Sciatic nerve (tissue), 2 donors: ENCODE data around the gene FAM114A1. TPM values are rescaled to one million over a fixed set of nuclear protein-coding genes. Genes with fewer than 3 reads are reported as not detected.
"Not testable (repeated sequence)": the region's sequence is repeated elsewhere in the genome, so short reads cannot be mapped to it uniquely, and the experiment has no call there.

Experiments
- ATAC-seq: fragments of 200-7000 bp; cut with Tn5 transposase; one replicate; pipeline ENCODE4 v1.9.1; 2020; ENCODE audit warnings: mild to moderate bottlenecking, moderate library complexity
- DNase-seq: peaks from one replicate; pipeline ENCODE4 v3.0.0-alpha.2; 2020; ENCODE audit warnings: low spot score
- intact Hi-C: fragments of 100-400 bp; cut with DNase I; formaldehyde crosslinking; loops from one replicate; pipeline ENCODE4 v1.14.2; 2022
- microRNA-seq: library from miRNA; unstranded; fragments of <30 nt; microRNA quantifications from one replicate; pipeline ENCODE4 v1.2.0, GENCODE V29; 2020
- total RNA-seq: library from RNA; stranded (reverse); fragmentation: NEBNext Ultra II Directional; extraction: Animal tissue kit (Norgen Biotek cat#: 25700); gene quantifications from one replicate; pipeline ENCODE4 v1.2.1, GENCODE V29; 2021
- donor health status: DM: no; HTN: no; CAD: no.
- donor health status: DM: no; HTN: no; CAD: no.

Gene FAM114A1
- total RNA-seq, 1 donor from 2014 or later, result 92.9 TPM

DNA sequence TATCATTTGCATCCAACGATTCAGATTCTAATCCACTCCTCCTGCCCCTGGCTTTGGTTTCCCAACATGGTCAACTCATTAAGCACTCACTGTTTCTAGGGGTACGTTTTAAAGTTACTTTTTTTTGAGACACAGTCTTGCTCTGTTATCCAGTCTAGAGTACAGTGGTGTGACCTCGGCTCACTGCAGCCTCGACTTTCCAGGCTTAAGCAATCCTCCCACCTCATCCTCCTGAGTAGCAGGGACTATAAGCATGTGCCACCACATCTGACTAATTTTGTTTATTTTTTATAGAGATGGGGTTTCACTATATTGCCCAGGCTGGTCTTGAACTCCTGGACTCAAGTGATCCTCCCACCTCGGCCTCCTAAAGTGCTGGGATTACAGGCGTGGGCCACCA lies 115.7 kb downstream of the FAM114A1 start:
- intact Hi-C loops, result no loop called here
- DNase-seq (no peak), ATAC-seq (no peak)

DNA sequence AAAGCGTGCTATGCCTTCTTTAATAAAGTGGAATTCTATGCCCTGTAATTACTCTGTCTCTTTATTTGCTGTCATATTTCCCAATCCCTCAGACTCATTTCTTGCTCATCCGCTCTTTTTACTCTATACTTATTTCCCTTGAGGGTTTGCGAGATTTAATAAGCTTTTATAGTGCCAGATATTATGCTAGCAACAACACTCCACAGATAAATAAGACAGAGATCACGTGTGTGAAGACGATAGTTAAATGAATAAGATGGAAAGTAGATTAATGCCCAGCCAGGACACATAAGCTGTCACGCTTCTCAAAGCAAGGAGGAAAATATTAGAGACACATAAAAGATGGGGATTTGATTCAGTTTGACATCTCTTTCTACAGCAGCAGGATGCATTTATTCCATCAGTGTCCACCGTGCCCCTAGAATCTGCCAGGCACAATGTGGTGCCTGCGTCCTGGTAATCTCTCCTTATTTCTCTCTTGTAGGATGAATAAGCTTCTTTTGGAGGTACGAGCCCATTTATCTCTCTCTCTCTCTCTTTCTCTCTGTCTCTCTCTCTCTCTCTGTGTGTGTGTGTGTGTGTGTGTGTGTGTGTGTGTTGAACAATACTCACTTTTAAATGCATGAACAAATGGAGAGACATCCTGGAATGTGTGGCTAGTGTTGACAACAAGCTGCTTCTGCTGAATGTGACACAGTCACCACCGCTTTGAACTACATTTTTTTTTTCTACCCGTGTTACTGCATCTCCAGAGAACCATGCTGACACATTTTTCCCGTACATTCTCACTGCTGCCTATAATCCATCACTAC lies 116.4 kb downstream of the FAM114A1 start:
- DNase-seq (no peak), ATAC-seq (no peak)
- intact Hi-C loops, result no loop called here

DNA sequence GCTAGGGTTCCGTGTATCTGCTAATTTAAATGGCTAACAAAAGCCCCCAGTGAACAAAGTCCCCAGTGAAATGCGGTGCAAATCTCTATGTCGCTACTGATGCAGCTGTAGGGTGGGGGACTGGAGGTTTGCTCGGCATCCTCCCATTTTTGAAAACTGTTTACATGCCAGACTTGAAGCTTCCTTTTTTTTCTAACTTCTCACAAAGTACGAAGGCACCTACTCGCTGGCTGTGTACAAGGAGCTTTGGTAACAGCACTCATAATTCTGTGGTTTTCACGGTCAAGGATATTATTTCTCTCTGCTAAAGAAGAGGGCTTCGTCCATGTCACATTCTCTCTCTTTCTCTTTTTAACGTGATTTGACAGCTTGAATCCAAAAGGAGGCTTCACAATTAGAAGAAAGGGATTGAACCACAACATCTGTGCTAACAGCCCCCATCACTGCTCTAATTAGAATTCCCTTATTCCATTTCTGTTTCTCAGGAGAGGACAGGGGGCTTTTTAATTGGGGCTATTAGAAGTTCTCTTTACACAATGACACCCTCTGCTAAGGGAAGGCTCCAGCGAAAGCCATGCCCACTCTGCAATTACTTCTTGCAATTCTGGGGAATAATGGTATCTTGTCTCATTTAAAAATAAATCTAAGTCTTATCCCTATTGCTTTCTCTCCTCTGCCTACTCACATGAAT lies 117.9 kb downstream of the FAM114A1 start:
- DNase-seq (no peak), ATAC-seq (no peak)
- intact Hi-C loops, result no loop called here

DNA sequence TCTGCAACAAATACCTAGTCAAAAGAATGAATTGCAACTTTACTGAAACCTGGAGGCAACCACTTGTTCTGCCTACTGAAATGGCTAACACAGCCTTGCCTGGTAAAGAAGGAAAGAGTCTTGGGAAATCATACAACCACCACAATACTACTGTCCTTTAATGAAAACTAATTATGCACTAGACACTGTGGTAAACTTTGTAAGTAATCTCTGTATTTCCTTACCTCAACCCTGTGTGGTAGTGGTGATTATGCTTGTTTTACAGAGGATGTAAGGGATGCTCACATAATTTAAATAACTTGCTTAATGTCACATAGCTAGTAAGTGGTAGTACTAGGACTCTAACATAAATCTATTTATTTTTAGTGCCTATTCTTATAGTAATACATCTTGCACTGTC lies 119.9 kb downstream of the FAM114A1 start:
- ATAC-seq (no peak), DNase-seq (no peak)
- intact Hi-C loops, result no loop called here

DNA sequence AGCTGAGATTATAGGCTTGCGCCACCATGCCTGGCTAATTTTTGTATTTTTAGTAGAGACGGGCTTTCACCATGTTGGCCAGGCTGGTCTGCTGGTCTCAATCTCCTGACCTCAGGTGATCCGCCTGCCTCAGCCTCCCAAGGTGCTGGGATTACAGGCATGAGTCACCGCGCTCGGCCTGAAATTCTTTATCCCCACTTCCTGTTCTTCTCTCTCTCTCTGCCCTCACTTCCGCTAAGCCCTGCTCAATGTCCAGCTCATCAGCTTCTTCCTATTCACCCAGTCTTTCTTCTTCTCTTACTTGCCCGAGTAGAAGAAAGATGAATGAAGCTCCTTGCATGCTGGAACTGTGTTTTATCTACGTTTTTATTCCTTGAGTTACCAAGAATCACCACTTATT lies 120.7 kb downstream of the FAM114A1 start:
- DNase-seq, ATAC-seq, intact Hi-C loops: not testable (repeated sequence)

DNA sequence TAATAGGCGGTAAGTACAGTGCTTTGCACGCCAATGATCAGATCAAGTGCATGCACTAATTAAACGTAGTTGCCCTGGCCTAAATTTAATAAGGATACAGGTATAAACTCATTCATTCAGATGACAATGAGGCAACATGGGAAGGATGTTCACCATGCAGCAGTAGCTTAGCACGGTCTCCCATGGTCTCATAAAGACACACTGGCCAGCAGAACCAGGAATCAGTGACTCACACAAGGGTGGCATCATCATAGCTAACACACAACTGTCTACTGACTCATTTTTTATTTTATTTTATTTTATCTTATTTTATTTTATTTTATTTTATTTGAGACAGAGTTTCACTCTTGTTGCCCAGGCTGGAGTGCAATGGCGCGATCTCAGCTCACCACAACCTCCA lies 121.9 kb downstream of the FAM114A1 start:
- ATAC-seq (no peak), DNase-seq (no peak)
- intact Hi-C loops, result no loop called here

DNA sequence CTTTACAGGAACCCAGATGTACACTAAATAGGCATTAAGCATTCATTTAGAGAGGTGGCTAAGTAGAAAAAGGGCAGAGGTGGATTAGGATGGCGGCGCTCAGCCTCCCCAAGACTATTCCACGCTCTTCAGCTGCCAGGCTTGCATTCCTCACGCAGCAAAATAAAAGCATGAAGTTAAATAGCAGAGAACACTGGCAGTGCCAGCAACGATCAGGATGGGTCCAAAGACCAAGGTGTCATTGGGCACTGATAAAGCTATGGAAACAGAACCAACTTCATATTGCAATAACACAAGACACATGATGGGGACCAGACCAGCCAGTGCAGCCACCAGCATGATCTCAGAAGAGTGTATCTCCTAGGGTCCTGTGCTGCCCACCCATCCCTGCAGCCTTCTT lies 122.6 kb downstream of the FAM114A1 start:
- DNase-seq (no peak), ATAC-seq (no peak)
- intact Hi-C loops, result no loop called here

DNA sequence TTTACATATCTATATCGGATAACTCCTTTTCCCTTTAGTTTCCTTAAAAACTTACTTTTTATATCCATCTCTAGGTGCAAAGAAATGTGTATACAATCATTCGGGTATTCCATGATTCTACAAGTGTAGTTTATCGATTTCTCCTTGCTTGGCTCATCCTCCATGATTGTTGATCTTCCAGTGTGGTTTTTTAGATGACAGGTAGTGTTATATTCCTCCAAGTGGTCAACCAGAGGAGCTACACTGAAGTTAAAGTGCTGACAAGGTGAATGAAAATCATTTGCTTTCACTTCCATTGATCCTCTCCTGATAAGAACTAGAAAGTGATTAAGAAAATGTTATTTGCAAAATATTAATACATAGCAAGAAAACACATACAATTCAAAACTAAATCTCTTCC lies 126.1 kb downstream of the FAM114A1 start:
- intact Hi-C loops, result no loop called here
- no peak for DNase-seq
- no peak for ATAC-seq

DNA sequence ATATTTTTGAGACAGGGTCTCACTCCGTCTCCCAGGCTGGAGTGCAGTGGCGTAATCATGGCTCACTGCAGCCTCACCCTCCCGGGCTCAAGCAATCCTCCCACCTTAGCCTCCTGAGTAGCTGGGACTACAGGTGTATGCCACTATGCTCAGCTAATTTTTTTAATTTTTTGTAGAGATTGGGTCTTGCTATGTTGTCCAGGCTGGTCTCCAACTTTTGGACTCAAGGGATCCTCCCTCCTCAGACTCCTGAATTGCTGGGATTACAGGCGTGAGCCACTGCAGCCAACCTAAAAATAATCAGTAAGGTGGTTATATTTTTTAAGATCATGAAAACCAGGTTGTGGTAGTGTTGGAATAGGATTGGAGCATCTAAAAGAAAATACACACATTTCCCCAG lies 126.5 kb downstream of the FAM114A1 start:
- no peak for ATAC-seq
- intact Hi-C loops, result no loop called here
- no peak for DNase-seq

Small RNA genes within 50 kb of the gene (microRNA-seq; reads per million reads assigned to microRNA genes)
- gene MIR574, result 1,291 reads per million, percentile 85 among the genes with 10 or more reads in this experiment

Other genes starting within 250 kb of the FAM114A1 start
- 80.8 TPM for gene KLF3, start 203.6 kb upstream of the FAM114A1 start, total RNA-seq
- gene TLR10, start 84.8 kb upstream of the FAM114A1 start, total RNA-seq, result 1.6 TPM
- gene TLR1, start 63.0 kb upstream of the FAM114A1 start, total RNA-seq, result 28.9 TPM
- 8.2 TPM for gene TLR6, start 11.0 kb upstream of the FAM114A1 start, total RNA-seq
- 0.62 TPM for gene TMEM156, start 164.6 kb downstream of the FAM114A1 start, total RNA-seq
- gene KLHL5, start 194.4 kb downstream of the FAM114A1 start, total RNA-seq, result 48.2 TPM